ENCODE results near the gene ZNF891.

The ZNF891 gene

DNA sequence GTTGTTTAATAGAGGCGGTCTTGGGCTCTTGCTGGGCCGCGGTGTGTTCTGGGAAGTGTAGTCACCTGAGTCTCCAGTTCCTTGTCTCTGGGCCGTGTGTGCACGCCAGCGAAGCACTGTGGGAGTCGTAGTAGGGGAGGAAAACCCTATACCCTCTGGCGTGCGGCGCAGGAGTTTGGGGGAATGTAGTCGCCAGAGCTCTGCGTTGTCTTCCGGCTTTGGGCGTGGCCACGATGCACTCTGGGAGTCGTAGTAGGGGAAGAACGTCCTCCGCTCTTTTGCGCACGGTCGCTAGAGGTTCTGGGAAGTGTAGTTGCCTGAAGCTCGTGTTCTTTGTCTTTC is 50.1 kb downstream of the ZNF891 start:
- TF ChIP-seq, protein P1, sequence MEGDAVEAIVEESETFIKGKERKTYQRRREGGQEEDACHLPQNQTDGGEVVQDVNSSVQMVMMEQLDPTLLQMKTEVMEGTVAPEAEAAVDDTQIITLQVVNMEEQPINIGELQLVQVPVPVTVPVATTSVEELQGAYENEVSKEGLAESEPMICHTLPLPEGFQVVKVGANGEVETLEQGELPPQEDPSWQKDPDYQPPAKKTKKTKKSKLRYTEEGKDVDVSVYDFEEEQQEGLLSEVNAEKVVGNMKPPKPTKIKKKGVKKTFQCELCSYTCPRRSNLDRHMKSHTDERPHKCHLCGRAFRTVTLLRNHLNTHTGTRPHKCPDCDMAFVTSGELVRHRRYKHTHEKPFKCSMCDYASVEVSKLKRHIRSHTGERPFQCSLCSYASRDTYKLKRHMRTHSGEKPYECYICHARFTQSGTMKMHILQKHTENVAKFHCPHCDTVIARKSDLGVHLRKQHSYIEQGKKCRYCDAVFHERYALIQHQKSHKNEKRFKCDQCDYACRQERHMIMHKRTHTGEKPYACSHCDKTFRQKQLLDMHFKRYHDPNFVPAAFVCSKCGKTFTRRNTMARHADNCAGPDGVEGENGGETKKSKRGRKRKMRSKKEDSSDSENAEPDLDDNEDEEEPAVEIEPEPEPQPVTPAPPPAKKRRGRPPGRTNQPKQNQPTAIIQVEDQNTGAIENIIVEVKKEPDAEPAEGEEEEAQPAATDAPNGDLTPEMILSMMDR (IDR thresholded peaks at IDR 0.05; ENCODE audit: low read depth, low read length, missing control alignments), result no peak
- peak overlapping the region; percentile 91 for H3K4me3 ChIP-seq (ENCODE audit: low read depth, low read length)
- DNase-seq (ENCODE audit: low read depth), result peak; percentile 99

DNA sequence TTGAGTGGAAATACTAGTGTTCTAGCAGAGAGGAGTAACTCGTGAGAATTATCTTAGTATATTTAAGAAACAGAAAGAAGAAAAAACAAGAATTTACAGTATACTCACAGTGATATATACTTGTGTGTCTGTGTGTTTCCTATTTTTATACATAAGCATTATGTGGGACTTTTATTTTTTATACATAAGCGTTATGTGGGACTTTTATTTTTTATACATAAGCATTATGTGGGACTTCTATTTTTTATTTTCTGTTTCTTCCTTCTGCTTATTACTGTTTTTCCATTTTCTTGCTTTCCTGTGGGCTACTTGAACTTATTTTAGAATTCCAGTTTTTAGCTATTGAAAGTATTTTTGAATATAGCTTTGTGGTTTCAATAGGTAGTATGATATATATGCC is 56.2 kb downstream of the ZNF891 start:
- TF ChIP-seq, protein P1 (IDR thresholded peaks at IDR 0.05; ENCODE audit: low read depth, low read length, missing control alignments), result no peak
- no peak for DNase-seq (ENCODE audit: low read depth)
- no peak overlapping the region for H3K4me3 ChIP-seq (ENCODE audit: low read depth, low read length)

DNA sequence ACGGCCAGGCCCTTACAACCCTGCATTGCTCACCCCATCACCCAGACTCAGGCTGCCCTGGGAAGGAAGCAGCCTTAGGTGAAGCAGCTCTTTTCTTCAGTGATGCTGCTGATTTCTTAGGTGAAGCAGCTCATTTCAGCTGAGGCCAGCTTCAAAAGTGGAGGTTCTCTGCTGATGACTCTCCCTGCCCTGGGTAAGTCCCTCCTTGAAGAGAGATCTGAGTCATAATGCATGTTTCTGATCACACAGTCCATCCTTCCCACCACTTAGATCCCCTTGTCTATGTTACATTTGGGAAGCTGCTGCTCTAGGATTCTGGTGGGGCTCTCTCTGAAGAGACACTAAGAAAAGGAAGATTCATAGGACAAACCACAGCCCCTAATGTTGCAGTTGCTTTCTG is 66.5 kb downstream of the ZNF891 start:
- no peak overlapping the region for H3K4me3 ChIP-seq (ENCODE audit: low read depth, low read length)
- DNase-seq (ENCODE audit: low read depth), result no peak
- TF ChIP-seq, protein P1 (IDR thresholded peaks at IDR 0.05; ENCODE audit: low read depth, low read length, missing control alignments), result no peak

DNA sequence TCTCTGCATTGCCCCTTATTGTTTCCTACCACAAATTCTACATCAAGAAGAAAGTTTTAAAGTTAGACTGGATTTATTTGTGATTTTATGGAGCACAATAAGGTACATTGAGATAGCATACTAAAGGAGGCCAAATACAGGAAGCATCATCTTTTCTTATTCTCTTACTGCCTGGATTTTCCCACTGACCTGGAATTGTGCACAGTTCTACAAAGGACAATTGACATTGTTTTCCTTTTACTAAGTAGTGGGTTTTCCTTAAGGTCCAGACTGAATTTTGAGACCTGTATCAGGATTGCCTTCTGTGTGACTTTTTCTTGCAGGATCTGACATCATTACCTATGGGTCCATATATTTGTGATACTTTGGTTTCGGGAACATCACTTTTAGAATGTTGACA is 68.1 kb downstream of the ZNF891 start:
- no peak overlapping the region for H3K4me3 ChIP-seq (ENCODE audit: low read depth, low read length)
- DNase-seq (ENCODE audit: low read depth), result no peak
- TF ChIP-seq, protein P1 (IDR thresholded peaks at IDR 0.05; ENCODE audit: low read depth, low read length, missing control alignments), result no peak

DNA sequence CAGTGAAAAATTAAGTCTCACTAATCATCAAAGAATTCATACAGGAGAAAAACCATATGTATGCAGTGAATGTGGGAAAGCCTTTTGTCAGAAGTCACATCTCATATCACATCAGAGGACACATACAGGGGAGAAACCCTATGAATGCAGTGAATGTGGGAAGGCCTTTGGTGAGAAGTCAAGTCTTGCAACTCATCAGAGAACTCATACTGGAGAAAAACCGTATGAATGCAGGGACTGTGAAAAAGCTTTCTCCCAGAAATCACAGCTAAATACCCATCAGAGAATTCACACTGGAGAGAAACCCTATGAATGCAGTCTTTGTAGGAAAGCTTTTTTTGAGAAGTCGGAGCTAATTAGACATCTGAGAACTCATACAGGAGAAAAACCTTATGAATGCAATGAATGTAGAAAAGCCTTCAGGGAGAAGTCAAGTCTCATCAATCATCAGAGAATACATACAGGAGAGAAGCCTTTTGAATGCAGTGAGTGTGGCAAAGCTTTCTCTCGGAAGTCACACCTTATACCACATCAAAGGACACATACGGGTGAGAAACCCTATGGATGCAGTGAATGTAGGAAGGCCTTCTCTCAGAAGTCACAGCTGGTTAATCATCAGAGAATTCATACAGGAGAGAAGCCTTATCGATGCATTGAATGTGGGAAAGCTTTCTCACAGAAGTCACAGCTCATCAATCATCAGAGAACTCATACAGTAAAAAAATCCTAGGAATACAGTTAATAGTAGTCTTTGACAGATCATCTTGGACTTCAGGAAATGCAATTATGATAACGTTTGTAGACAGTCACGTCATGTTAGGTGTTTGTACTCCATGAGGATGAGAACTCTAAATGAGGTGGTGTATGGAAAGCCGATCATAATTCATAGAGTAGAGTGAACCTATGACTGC is 71.6 kb downstream of the ZNF891 start:
- DNase-seq (ENCODE audit: low read depth), result no peak
- H3K4me3 ChIP-seq (ENCODE audit: low read depth, low read length), result no peak overlapping the region
- TF ChIP-seq, protein P1 (IDR thresholded peaks at IDR 0.05; ENCODE audit: low read depth, low read length, missing control alignments), result no peak

DNA sequence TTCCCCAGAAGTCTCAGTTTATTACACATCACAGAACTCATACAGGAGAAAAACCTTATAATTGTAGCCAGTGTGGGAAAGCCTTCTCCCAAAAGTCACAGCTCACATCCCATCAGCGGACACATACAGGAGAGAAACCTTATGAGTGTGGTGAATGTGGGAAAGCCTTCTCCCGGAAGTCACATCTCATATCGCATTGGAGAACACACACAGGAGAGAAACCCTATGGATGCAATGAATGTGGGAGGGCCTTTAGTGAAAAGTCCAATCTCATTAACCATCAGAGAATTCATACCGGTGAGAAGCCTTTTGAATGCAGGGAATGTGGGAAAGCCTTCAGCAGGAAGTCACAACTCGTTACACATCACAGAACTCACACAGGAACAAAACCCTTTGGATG is 72.6 kb downstream of the ZNF891 start:
- DNase-seq (ENCODE audit: low read depth), result no peak
- TF ChIP-seq, protein P1 (IDR thresholded peaks at IDR 0.05; ENCODE audit: low read depth, low read length, missing control alignments), result no peak

More for the DNA sequence above, 72.6 kb downstream of the ZNF891 start:
- no peak overlapping the region for H3K4me3 ChIP-seq (ENCODE audit: low read depth, low read length)
